SK-N-SH treated with all-trans-retinoic acid at 6 μM for 48 hours (cell line): Measurements from ENCODE around the gene PLCB4.

Source experiments
- ATAC-seq: fragments of 200-7000 bp; cut with Tn5 transposase; 3 replicates; pipeline ENCODE4 v1.9.1; 2020; ENCODE audit warnings: mild to moderate bottlenecking, moderate library complexity
- ARNTL ChIP-seq: fragments of 450-650 bp; formaldehyde crosslinking; IDR thresholded peaks from 2 replicates; pipeline ENCODE4 v1.5.0; 2020; ENCODE audit warnings: low read depth, mild to moderate bottlenecking, moderate library complexity, borderline replicate concordance
- BACH2 ChIP-seq: fragments of 250-450 bp; sonication (Bioruptor Pico); IDR thresholded peaks from 2 replicates; pipeline ENCODE4 v1.9.0; 2021; ENCODE audit warnings: mild to moderate bottlenecking, borderline replicate concordance
- CSDC2 ChIP-seq: fragments of 250-450 bp; sonication (Bioruptor Pico); IDR thresholded peaks from 2 replicates; pipeline ENCODE4 v1.5.0; 2020; ENCODE audit warnings: mild to moderate bottlenecking, moderate library complexity
- ESRRG ChIP-seq: fragments of 250-450 bp; sonication (Bioruptor Pico); IDR thresholded peaks from 2 replicates; pipeline ENCODE4 v1.6.1; 2021; ENCODE audit warnings: mild to moderate bottlenecking
- GLIS3 ChIP-seq: fragments of 250-450 bp; sonication (Bioruptor Pico); IDR thresholded peaks from 2 replicates; pipeline ENCODE4 v1.5.0; 2020; ENCODE audit warnings: mild to moderate bottlenecking, moderate library complexity
- ISL1 ChIP-seq: fragments of 250-450 bp; sonication (Bioruptor Pico); IDR thresholded peaks from 2 replicates; pipeline ENCODE4 v2.1.2; 2022; ENCODE audit warnings: mild to moderate bottlenecking, moderate library complexity
- OSR1 ChIP-seq: fragments of 250-450 bp; sonication (Bioruptor Pico); IDR thresholded peaks from 2 replicates; pipeline ENCODE4 v1.8.0; 2022; ENCODE audit warnings: moderate library complexity, mild to moderate bottlenecking, inconsistent platforms
- PPARA ChIP-seq: fragments of 250-450 bp; sonication (Bioruptor Pico); IDR thresholded peaks from 2 replicates; pipeline ENCODE4 v1.5.0; 2020; ENCODE audit warnings: mild to moderate bottlenecking, borderline replicate concordance
- RARB ChIP-seq: fragments of 250-450 bp; sonication (Bioruptor Pico); IDR thresholded peaks from 2 replicates; pipeline ENCODE4 v1.8.0; 2021; ENCODE audit warnings: mild to moderate bottlenecking, moderate library complexity
- SNAI2 ChIP-seq: fragments of 250-450 bp; sonication (Bioruptor Pico); IDR thresholded peaks from 2 replicates; pipeline ENCODE4 v1.5.0; 2020; ENCODE audit warnings: mild to moderate bottlenecking, moderate library complexity
- TCF4 ChIP-seq: fragments of 250-450 bp; sonication (Bioruptor Pico); IDR thresholded peaks from 2 replicates; pipeline ENCODE4 v1.8.0; 2021; ENCODE audit warnings: mild to moderate bottlenecking, moderate library complexity, borderline replicate concordance
- TOX ChIP-seq: fragments of 250-450 bp; sonication (Bioruptor Pico); IDR thresholded peaks from 2 replicates; pipeline ENCODE4 v1.8.0; 2021; ENCODE audit warnings: mild to moderate bottlenecking, moderate library complexity, borderline replicate concordance
- ZC3H10 ChIP-seq: fragments of 250-450 bp; sonication (Bioruptor Pico); IDR thresholded peaks from 2 replicates; pipeline ENCODE4 v1.5.1; 2021; ENCODE audit warnings: mild to moderate bottlenecking, moderate library complexity
- ZFP3 ChIP-seq: fragments of 250-450 bp; sonication (Bioruptor Pico); IDR thresholded peaks from 2 replicates; pipeline ENCODE4 v1.5.0; 2020; ENCODE audit warnings: mild to moderate bottlenecking, moderate library complexity
- ZFP30 ChIP-seq: fragments of 450-650 bp; formaldehyde crosslinking; IDR thresholded peaks from 2 replicates; pipeline ENCODE4 v1.5.0; 2022; ENCODE audit warnings: mild to moderate bottlenecking, moderate library complexity
- ZNF565 ChIP-seq: fragments of 450-650 bp; formaldehyde crosslinking; conservative IDR thresholded peaks from 2 replicates; pipeline ENCODE4 v1.5.0; 2020; ENCODE audit warnings: low read depth, mild to moderate bottlenecking, moderate library complexity
- ZNF70 ChIP-seq: fragments of 450-650 bp; formaldehyde crosslinking; IDR thresholded peaks from 2 replicates; pipeline ENCODE4 v1.5.0; 2020; ENCODE audit warnings: mild to moderate bottlenecking, moderate library complexity
- ZNF8 ChIP-seq: fragments of 450-650 bp; formaldehyde crosslinking; IDR thresholded peaks from 2 replicates; pipeline ENCODE4 v1.5.0; 2020; ENCODE audit warnings: mild to moderate bottlenecking, moderate library complexity
- TF ChIP-seq, protein P1 (sequence below): fragments of 250-450 bp; sonication (Bioruptor Pico); IDR thresholded peaks from 2 replicates; pipeline ENCODE4 v1.8.0; 2020; ENCODE audit warnings: mild to moderate bottlenecking, moderate library complexity, borderline replicate concordance
- TF ChIP-seq, protein P2 (sequence below): fragments of 250-450 bp; sonication (Bioruptor Pico); IDR thresholded peaks from 2 replicates; pipeline ENCODE4 v1.5.1; 2021; ENCODE audit warnings: mild to moderate bottlenecking, moderate library complexity
- TF ChIP-seq, protein P3 (sequence below): fragments of 250-450 bp; sonication (Bioruptor Pico); IDR thresholded peaks from 2 replicates; pipeline ENCODE4 v1.8.0; 2021; ENCODE audit warnings: low read depth, mild to moderate bottlenecking, moderate library complexity, borderline replicate concordance
- TF ChIP-seq, protein P4 (sequence below): fragments of 250-450 bp; sonication (Bioruptor Pico); IDR thresholded peaks from 2 replicates; pipeline ENCODE4 v1.5.0; 2020; ENCODE audit warnings: mild to moderate bottlenecking, moderate library complexity
- TF ChIP-seq, protein P5 (sequence below): fragments of 250-450 bp; sonication (Bioruptor Pico); IDR thresholded peaks from 2 replicates; pipeline ENCODE4 v1.5.1; 2020; ENCODE audit warnings: low read depth, mild to moderate bottlenecking, moderate library complexity

Gene PLCB4

DNA sequence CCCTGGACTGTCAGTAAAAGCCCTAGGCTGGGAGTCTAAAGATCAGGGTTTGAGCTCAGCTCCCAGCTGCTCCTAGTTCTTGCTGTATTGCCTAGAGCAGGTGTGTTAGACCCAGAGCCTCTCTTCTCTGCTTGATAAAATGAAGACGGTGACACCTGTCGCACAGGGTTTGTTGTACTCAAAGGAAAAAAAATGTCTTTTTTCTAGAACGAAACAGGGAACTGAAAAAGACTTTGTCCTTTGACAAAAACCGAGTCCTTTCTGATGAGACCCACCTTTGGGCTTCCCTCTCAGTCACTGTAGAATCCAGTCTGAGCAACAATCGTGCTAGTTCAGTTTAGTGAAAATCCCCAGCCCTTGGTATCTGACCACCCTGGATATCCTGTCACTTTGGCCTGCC is 343.4 kb downstream of the PLCB4 start:
- ATAC-seq = no peak
- no peak for TF ChIP-seq ZFP30 (CRISPR knock-in tag)
- TF ChIP-seq, protein P1, sequence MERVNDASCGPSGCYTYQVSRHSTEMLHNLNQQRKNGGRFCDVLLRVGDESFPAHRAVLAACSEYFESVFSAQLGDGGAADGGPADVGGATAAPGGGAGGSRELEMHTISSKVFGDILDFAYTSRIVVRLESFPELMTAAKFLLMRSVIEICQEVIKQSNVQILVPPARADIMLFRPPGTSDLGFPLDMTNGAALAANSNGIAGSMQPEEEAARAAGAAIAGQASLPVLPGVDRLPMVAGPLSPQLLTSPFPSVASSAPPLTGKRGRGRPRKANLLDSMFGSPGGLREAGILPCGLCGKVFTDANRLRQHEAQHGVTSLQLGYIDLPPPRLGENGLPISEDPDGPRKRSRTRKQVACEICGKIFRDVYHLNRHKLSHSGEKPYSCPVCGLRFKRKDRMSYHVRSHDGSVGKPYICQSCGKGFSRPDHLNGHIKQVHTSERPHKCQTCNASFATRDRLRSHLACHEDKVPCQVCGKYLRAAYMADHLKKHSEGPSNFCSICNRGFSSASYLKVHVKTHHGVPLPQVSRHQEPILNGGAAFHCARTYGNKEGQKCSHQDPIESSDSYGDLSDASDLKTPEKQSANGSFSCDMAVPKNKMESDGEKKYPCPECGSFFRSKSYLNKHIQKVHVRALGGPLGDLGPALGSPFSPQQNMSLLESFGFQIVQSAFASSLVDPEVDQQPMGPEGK = no peak
- TF ChIP-seq TOX = no peak
- no peak for TF ChIP-seq ARNTL
- no peak for TF ChIP-seq ZC3H10 (CRISPR knock-in tag)
- no peak for TF ChIP-seq CSDC2

DNA sequence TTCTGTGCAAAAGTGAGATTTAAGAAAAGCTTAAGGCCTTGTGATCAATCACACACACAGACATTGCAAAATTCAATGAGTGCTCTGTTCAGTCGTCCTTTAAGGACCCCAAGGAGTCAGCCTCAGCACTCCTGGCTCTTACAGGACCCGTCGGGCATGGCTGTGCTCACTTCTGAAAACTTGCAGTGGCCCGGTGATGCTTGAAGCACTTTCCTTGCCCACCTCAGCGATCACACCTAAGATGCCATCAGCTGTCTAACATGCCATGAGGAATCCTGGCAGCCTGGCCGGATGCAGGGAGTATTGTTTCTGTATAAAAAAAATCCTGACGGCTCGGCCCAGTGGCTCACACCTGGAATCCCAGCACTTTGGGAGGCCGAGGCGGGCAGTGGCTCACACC is 344.1 kb downstream of the PLCB4 start:
- ATAC-seq = no peak
- no peak for TF ChIP-seq ZNF565 (CRISPR knock-in tag)
- no peak for TF ChIP-seq BACH2 (CRISPR knock-in tag)
- TF ChIP-seq, protein P2, sequence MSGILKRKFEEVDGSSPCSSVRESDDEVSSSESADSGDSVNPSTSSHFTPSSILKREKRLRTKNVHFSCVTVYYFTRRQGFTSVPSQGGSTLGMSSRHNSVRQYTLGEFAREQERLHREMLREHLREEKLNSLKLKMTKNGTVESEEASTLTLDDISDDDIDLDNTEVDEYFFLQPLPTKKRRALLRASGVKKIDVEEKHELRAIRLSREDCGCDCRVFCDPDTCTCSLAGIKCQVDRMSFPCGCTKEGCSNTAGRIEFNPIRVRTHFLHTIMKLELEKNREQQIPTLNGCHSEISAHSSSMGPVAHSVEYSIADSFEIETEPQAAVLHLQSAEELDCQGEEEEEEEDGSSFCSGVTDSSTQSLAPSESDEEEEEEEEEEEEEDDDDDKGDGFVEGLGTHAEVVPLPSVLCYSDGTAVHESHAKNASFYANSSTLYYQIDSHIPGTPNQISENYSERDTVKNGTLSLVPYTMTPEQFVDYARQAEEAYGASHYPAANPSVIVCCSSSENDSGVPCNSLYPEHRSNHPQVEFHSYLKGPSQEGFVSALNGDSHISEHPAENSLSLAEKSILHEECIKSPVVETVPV (CRISPR knock-in tag) = no peak
- no peak for TF ChIP-seq PPARA (CRISPR knock-in tag)
- TF ChIP-seq ZFP30 (CRISPR knock-in tag) = no peak
- TF ChIP-seq ZC3H10 (CRISPR knock-in tag) = no peak
- no peak for TF ChIP-seq TOX
- no peak for TF ChIP-seq RARB (CRISPR knock-in tag)
- no peak for TF ChIP-seq ARNTL
- TF ChIP-seq GLIS3 (CRISPR knock-in tag) = no peak
- TF ChIP-seq, protein P3, sequence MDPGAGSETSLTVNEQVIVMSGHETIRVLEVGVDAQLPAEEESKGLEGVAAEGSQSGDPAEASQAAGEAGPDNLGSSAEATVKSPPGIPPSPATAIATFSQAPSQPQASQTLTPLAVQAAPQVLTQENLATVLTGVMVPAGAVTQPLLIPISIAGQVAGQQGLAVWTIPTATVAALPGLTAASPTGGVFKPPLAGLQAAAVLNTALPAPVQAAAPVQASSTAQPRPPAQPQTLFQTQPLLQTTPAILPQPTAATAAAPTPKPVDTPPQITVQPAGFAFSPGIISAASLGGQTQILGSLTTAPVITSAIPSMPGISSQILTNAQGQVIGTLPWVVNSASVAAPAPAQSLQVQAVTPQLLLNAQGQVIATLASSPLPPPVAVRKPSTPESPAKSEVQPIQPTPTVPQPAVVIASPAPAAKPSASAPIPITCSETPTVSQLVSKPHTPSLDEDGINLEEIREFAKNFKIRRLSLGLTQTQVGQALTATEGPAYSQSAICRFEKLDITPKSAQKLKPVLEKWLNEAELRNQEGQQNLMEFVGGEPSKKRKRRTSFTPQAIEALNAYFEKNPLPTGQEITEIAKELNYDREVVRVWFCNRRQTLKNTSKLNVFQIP (CRISPR knock-in tag) = no peak
- no peak for TF ChIP-seq TCF4
- TF ChIP-seq, protein P4, sequence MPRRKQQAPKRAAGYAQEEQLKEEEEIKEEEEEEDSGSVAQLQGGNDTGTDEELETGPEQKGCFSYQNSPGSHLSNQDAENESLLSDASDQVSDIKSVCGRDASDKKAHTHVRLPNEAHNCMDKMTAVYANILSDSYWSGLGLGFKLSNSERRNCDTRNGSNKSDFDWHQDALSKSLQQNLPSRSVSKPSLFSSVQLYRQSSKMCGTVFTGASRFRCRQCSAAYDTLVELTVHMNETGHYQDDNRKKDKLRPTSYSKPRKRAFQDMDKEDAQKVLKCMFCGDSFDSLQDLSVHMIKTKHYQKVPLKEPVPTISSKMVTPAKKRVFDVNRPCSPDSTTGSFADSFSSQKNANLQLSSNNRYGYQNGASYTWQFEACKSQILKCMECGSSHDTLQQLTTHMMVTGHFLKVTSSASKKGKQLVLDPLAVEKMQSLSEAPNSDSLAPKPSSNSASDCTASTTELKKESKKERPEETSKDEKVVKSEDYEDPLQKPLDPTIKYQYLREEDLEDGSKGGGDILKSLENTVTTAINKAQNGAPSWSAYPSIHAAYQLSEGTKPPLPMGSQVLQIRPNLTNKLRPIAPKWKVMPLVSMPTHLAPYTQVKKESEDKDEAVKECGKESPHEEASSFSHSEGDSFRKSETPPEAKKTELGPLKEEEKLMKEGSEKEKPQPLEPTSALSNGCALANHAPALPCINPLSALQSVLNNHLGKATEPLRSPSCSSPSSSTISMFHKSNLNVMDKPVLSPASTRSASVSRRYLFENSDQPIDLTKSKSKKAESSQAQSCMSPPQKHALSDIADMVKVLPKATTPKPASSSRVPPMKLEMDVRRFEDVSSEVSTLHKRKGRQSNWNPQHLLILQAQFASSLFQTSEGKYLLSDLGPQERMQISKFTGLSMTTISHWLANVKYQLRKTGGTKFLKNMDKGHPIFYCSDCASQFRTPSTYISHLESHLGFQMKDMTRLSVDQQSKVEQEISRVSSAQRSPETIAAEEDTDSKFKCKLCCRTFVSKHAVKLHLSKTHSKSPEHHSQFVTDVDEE (CRISPR knock-in tag) = no peak
- no peak for TF ChIP-seq ZFP3 (CRISPR knock-in tag)
- TF ChIP-seq CSDC2 = no peak
- TF ChIP-seq ZNF70 (CRISPR knock-in tag) = no peak

DNA sequence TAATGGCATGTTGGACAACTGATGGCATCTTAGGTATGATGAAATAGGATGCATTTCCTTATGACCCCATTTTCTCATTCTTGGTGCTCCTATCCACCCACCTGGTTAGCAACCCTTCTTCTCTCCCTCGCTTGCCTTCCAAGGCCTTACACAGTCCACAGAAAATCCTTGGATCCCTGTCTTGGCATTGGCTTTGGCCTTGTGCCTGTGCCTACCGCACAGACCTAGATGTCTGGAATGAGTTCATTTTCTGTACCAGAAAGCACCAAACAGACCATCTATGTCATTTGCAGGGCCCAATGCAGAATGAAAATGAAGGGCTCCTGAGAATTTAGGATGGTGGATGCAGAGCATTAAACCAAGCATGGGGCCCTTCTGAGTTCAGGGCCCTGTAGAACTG is 346.5 kb downstream of the PLCB4 start:
- TF ChIP-seq ESRRG (CRISPR knock-in tag) (no peak), SNAI2 (CRISPR knock-in tag) (no peak), ISL1 (CRISPR knock-in tag) (no peak), ZNF70 (CRISPR knock-in tag) (no peak), ARNTL (no peak), CSDC2 (no peak), ZC3H10 (CRISPR knock-in tag) (no peak), GLIS3 (CRISPR knock-in tag) (no peak), ZNF8 (CRISPR knock-in tag) (no peak), OSR1 (no peak), TOX (no peak)
- TF ChIP-seq, protein P5, sequence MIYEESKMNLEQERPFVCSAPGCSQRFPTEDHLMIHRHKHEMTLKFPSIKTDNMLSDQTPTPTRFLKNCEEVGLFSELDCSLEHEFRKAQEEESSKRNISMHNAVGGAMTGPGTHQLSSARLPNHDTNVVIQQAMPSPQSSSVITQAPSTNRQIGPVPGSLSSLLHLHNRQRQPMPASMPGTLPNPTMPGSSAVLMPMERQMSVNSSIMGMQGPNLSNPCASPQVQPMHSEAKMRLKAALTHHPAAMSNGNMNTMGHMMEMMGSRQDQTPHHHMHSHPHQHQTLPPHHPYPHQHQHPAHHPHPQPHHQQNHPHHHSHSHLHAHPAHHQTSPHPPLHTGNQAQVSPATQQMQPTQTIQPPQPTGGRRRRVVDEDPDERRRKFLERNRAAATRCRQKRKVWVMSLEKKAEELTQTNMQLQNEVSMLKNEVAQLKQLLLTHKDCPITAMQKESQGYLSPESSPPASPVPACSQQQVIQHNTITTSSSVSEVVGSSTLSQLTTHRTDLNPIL (CRISPR knock-in tag) = no peak
- TF ChIP-seq, protein P1 = no peak
- TF ChIP-seq, all 23 proteins: peak for 0
- no peak for ATAC-seq
